HFFc6 (cell line): ENCODE data around the gene P2RX6. TPM values are rescaled to one million over a fixed set of nuclear protein-coding genes. Genes with fewer than 3 reads are reported as not detected.

ENCODE experiments used
- DNase-seq: peaks from one replicate; pipeline ENCODE4 v3.0.0-alpha.2; 2018
- H3K27ac Mint-ChIP-seq: 2 replicates; pipeline ENCODE4 v1.8.0; 2020; ENCODE audit warnings: mild to moderate bottlenecking, mixed read lengths
- H3K27me3 Mint-ChIP-seq: 2 replicates; pipeline ENCODE4 v1.8.0; 2021; ENCODE audit warnings: mild to moderate bottlenecking, moderate library complexity, mixed read lengths; ENCODE audit not compliant: insufficient read depth
- H3K36me3 Mint-ChIP-seq: 2 replicates; pipeline ENCODE4 v1.8.0; 2021; ENCODE audit warnings: low read depth, mixed read lengths
- H3K4me1 Mint-ChIP-seq: 2 replicates; pipeline ENCODE4 v1.8.0; 2020; ENCODE audit warnings: low read depth, mixed read lengths
- H3K4me3 Mint-ChIP-seq: 2 replicates; pipeline ENCODE4 v1.8.0; 2020; ENCODE audit warnings: mild to moderate bottlenecking, moderate library complexity, mixed read lengths
- H3K9me3 Mint-ChIP-seq: 2 replicates; pipeline ENCODE4 v1.8.0; 2020; ENCODE audit warnings: mild to moderate bottlenecking, mixed read lengths
- total RNA-seq, 6 experiments: library from RNA; stranded (reverse); fragmentation: NEBNext Ultra II Directional; extraction: Animal tissue kit (Norgen Biotek cat#: 25700); gene quantifications; 2 replicates in 1 of 6; 3 replicates in 5 of 6; pipeline ENCODE4 v1.2.3, GENCODE V29; 2021
- TF ChIP-seq, protein P1 (sequence below): fragments of 200-600 bp; sonication (generic); IDR thresholded peaks from 2 replicates; pipeline ENCODE4 v1.5.0; 2021; ENCODE audit warnings: antibody characterized with exemption, mild to moderate bottlenecking

The P2RX6 gene
- total RNA-seq, 6 experiments from 2014 or later: 1.6 to 4.0 (median 1.9) TPM

- no peaks in the 10 kb centered on the region for H3K9me3 Mint-ChIP-seq
- no peaks in the 10 kb centered on the region for H3K36me3 Mint-ChIP-seq
- no peak for DNase-seq
- no peaks in the 10 kb centered on the region; the same call in 1 of the 2 replicates for H3K27me3 Mint-ChIP-seq
- peaks cover 25% of the 10 kb centered on the region for H3K4me1 Mint-ChIP-seq
- no peak overlapping the region for H3K27ac Mint-ChIP-seq
- no peak overlapping the region for H3K4me3 Mint-ChIP-seq
- TF ChIP-seq, protein P1, sequence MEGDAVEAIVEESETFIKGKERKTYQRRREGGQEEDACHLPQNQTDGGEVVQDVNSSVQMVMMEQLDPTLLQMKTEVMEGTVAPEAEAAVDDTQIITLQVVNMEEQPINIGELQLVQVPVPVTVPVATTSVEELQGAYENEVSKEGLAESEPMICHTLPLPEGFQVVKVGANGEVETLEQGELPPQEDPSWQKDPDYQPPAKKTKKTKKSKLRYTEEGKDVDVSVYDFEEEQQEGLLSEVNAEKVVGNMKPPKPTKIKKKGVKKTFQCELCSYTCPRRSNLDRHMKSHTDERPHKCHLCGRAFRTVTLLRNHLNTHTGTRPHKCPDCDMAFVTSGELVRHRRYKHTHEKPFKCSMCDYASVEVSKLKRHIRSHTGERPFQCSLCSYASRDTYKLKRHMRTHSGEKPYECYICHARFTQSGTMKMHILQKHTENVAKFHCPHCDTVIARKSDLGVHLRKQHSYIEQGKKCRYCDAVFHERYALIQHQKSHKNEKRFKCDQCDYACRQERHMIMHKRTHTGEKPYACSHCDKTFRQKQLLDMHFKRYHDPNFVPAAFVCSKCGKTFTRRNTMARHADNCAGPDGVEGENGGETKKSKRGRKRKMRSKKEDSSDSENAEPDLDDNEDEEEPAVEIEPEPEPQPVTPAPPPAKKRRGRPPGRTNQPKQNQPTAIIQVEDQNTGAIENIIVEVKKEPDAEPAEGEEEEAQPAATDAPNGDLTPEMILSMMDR: no peak
Measured at GRCh38 chr22:21010426-21011113, 4.4 kb upstream of the P2RX6 start.

GRCh38 chr22:21012446-21013407, 2.2 kb upstream of the P2RX6 start:
- no peak for DNase-seq
- TF ChIP-seq, protein P1: no peak
- no peak overlapping the region for H3K27ac Mint-ChIP-seq
- H3K4me3 Mint-ChIP-seq: peak overlapping the region; percentile 92; the same call in 1 of the 2 replicates
- H3K4me1 Mint-ChIP-seq: peaks cover 28% of the 10 kb centered on the region
- H3K36me3 Mint-ChIP-seq: no peaks in the 10 kb centered on the region
- H3K9me3 Mint-ChIP-seq: no peaks in the 10 kb centered on the region
- no peaks in the 10 kb centered on the region; the same call in 1 of the 2 replicates for H3K27me3 Mint-ChIP-seq

GRCh38 chr22:21013657-21014201, 1.2 kb upstream of the P2RX6 start:
- TF ChIP-seq, protein P1: no peak
- Mint-ChIP-seq H3K27ac (peak overlapping the region; percentile 95), H3K36me3 (no peaks in the 10 kb centered on the region), H3K4me1 (peaks cover 28% of the 10 kb centered on the region), H3K9me3 (no peaks in the 10 kb centered on the region), H3K27me3 (no peaks in the 10 kb centered on the region; the same call in 1 of the 2 replicates), H3K4me3 (peak overlapping the region; percentile 92)
- no peak for DNase-seq

- peak overlapping the region; percentile 92 for H3K4me3 Mint-ChIP-seq
- H3K4me1 Mint-ChIP-seq: peaks cover 28% of the 10 kb centered on the region
- no peaks in the 10 kb centered on the region for H3K9me3 Mint-ChIP-seq
- H3K27ac Mint-ChIP-seq: peak overlapping the region; percentile 95
- TF ChIP-seq, protein P1: no peak
- DNase-seq: peak; percentile 91
- peaks cover 5% of the 10 kb centered on the region for H3K27me3 Mint-ChIP-seq
- H3K36me3 Mint-ChIP-seq: no peaks in the 10 kb centered on the region
Measured at GRCh38 chr22:21014202-21014725, 701 bp upstream of the P2RX6 start.

DNA sequence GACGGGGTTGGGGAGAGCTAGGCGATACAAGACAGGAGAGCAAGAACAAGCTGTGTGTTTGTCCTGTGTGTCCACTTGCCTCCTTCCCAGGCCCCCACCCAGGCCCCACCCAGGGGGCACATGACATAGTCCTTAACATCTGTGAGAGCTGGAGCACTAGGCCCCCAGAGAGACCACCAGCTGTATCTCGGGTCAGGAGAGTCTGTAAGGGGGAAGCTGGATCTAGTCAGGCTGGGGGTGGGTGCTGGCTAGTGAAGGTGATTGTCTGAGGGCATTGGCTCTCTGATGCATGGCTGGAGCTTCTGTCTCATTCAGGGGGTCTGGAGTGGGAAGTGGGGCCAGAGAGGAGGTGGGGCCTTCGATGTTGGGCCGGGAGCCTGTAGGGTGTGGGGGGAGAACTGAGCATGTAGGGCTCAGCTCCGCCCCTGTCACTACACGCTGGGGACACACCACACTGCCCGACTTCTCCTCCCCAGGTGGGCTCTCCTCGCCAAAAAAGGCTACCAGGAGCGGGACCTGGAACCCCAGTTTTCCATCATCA, 571 bp downstream of the P2RX6 start:
- H3K27ac Mint-ChIP-seq: peak overlapping the region; percentile 95
- H3K4me1 Mint-ChIP-seq: peaks cover 28% of the 10 kb centered on the region

More for the DNA sequence above, 571 bp downstream of the P2RX6 start:
- Mint-ChIP-seq H3K9me3 (no peaks in the 10 kb centered on the region), H3K27me3 (peaks cover 7% of the 10 kb centered on the region), H3K4me3 (peak overlapping the region; percentile 92), H3K36me3 (no peaks in the 10 kb centered on the region)
- TF ChIP-seq, protein P1: no peak
- no peak for DNase-seq
